Subcutaneous adipose tissue (tissue), 4 donors: Measurements from ENCODE around the gene CCDC187. TPM values are rescaled to one million over a fixed set of nuclear protein-coding genes. Genes with fewer than 3 reads are reported as not detected.

Source experiments
- CTCF ChIP-seq: fragments of 450-650 bp; IDR thresholded peaks from one replicate; pipeline ENCODE4 v1.5.1; 2016; ENCODE audit warnings: low read depth, mild to moderate bottlenecking, control low read depth, antibody characterized with exemption, moderate library complexity
- total RNA-seq, 4 donors: library from RNA; depleted of rRNA; stranded (reverse); fragments of >200 nt; gene quantifications; one replicate each; pipeline ENCODE4 v1.1.0, GENCODE V29; 2016

CCDC187 gene
- total RNA-seq, 4 donors from 2014 or later, result not detected

- no peak for TF ChIP-seq CTCF
Observed at GRCh38 chr9:136218271-136218670, 85.6 kb downstream of the CCDC187 start.

DNA sequence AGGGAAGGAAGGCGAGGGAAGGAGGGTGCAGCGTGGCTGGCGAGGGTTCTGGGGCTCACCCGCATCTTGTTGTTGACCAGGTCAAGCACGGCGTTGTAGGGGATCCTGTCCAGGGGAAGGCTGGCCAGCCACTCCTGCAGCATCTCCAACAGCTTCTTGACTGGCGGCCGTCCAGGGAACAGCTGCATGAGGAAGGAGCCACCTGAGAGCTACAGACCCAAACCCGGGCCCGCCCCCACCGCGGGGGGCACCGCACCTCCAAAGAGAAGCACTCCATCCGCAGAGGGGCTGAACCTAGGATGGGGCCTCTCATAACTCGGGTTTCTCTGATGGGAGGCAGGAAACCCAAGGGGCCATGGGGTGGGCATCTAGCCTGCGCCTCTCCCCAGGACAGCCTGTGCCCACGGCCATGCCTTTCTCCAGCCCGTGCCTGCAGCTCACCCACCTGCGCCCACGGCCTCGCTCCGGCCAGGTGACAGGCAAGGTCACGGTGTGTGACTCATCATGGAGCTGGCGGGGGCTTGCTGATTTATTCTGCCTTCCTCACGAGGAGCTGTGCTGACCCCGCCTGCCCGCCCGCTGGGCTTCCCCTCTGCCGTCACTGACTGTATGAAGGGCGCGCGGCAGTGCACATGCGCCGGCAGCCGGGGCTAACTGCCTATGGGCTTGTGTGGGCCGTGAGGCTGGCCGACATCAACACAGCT is 87.2 kb downstream of the CCDC187 start:
- no peak for TF ChIP-seq CTCF

DNA sequence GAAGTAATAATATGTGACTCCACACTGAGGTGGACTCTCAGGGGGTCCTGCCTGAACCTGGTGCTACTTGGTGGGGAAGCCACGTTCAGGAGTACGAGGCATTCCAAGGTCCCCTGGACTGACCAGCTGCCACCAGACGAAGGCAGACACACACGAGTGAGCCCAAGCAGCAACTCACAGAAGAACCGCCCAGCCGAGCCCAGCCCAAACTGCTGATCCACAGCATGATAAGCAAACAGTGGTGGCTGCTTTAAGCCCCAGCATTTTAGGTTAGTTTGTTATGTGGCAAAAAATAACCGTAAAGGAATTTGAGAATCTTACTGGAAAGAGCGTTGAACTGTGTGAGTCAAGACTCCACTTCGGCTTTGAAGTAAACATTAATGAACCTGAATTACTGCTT is 90.2 kb downstream of the CCDC187 start:
- TF ChIP-seq CTCF, result no peak

- TF ChIP-seq CTCF, result no peak
Observed at GRCh38 chr9:136212345-136212950, 91.4 kb downstream of the CCDC187 start.

DNA sequence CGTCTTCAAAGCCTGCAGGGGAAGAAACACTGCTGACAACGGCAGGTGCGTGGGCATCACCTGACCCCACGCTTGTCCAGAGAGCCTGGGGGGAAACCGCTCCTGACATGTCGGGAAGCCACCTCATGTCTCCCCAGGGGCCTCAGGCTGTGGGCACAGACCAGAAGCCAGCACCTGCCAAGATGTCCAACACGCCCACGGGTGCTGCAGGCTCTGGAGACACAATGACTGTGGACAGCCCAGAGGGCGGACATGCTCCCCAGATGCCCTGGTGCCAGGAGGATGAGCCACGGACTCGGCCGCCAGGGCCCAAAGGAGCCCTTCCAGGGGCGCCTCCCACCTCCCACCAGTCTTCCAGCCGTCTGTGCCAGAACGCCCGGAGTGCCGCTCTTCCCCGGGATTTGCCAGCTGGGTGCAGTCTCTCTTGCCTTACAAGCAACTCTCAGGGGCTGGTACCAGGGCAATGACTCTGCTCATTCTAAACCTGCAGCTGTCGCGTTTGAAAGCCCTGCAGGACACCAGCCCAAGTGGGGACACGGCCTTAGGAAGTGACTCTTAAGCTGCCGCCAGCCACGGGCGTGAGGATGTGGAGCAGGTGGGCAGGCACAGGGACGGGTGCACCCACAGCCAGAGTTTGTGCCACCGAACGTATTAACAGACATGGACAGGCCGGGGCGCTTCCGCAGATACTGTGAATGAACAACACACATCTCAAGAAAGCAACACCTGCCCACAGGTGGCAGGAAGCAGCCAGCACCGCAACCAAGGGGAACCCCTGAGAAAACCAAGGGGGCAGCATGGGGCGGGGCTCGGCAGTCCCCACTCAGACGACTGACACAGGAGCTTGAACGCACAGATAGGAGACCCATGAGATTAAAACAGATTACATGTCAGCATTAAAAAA is 92.2 kb downstream of the CCDC187 start:
- no peak for TF ChIP-seq CTCF

- no peak for TF ChIP-seq CTCF
Observed at GRCh38 chr9:136211006-136211405, 92.9 kb downstream of the CCDC187 start.

- no peak for TF ChIP-seq CTCF
Observed at GRCh38 chr9:136210276-136210675, 93.6 kb downstream of the CCDC187 start.
